ENCODE results near the gene TESMIN.
A peak's percentile ranks its signal among the peaks of the same experiment; 100 is the strongest.

TESMIN gene

GRCh38 chr11:68685656-68686380 lies 65.5 kb downstream of the TESMIN start:
- no peak for ATAC-seq
- H3K27me3 Mint-ChIP-seq: peaks cover 67% of the 10 kb centered on the region
- no peak overlapping the region for H3K4me3 Mint-ChIP-seq
- no peak overlapping the region for H3K27ac Mint-ChIP-seq
- no peaks in the 10 kb centered on the region for H3K36me3 Mint-ChIP-seq
- no peaks in the 10 kb centered on the region for H3K4me1 Mint-ChIP-seq
- H3K9me3 Mint-ChIP-seq: no peaks in the 10 kb centered on the region

DNA sequence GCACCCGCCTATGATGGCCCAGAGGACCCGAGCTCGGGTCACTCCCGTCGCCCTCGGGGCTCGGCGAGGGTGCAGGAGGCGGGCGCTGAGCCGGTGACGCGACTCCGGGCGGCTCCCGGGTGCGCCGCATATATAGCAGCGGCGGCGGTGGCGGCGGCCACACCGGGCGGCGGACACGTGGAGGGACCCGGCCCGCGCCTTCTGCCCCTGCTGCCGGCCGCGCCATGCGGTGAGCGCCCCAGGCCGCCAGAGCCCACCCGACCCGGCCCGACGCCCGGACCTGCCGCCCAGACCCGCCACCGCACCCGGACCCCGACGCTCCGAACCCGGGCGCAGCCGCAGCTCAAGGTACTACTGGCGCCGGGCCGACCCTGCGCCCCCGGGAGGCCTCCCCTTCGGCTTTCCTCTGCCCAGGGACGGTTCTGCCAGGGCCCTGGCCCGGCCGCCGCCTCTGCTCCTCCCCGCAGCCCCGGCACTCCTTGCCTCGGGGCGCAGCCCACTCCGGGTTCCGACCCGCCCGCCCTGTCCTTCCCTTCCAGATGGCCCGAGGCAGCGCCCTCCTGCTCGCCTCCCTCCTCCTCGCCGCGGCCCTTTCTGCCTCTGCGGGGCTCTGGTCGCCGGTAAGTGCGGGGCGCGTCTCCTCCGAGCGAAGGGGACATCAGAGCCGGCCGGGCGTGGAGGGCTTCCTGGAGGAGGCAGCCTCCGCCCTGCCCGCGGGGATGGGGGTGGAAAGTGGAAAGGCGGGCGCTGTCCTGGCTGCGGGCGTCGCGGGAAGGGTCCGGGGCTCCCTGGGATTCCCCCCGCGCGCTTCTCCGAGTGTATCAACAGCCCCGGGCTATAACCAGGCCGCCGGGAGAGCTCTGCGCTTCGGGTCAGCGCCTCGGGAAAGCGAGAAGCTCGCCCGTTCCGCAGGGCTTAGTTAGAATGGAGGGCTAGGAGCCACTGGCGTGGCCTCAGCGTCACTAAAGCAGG lies 66.6 kb downstream of the TESMIN start, which contains the start of gene GAL:
Gene GAL, plus strand, starts transcription at position 160 of the 972 bp plus-strand sequence. Its CDS starts 380 bp downstream, at position 540.
- Mint-ChIP-seq H3K27me3 (peaks cover 66% of the 10 kb centered on the region), H3K4me1 (no peaks in the 10 kb centered on the region), H3K9me3 (no peaks in the 10 kb centered on the region), H3K36me3 (no peaks in the 10 kb centered on the region), H3K4me3 (no peak within 1 kb of the TSS), H3K27ac (no peak within 1 kb of the TSS)
- no peak for ATAC-seq

- Mint-ChIP-seq H3K4me1 (no peaks in the 10 kb centered on the region), H3K27ac (no peak overlapping the region), H3K9me3 (no peaks in the 10 kb centered on the region), H3K36me3 (no peaks in the 10 kb centered on the region), H3K27me3 (peaks cover 57% of the 10 kb centered on the region), H3K4me3 (no peak overlapping the region)
- ATAC-seq: no peak
Observed at GRCh38 chr11:68683536-68684384, 67.6 kb downstream of the TESMIN start.

DNA sequence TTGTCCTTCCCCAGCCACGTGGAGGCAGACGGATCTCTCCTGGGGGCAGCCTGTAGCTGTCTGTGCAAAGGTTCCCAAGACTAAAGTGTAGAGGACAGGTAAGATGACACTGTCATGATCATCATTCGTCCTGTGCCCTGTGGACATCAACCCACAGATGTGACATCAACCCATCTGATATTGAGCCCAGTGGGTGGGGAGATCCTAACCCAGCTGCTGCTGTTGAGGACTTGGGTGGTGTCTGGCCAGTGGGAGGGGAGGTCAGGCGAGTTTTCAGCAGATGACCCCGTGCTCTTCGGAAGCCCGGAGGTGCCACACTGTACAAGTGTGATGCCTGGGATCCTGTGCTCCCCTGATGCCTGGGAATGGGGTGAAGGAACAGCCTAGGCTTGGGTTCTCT lies 68.2 kb downstream of the TESMIN start:
- H3K9me3 Mint-ChIP-seq: no peaks in the 10 kb centered on the region
- H3K36me3 Mint-ChIP-seq: no peaks in the 10 kb centered on the region
- no peak overlapping the region for H3K27ac Mint-ChIP-seq
- ATAC-seq: no peak
- no peaks in the 10 kb centered on the region for H3K4me1 Mint-ChIP-seq
- H3K27me3 Mint-ChIP-seq: peaks cover 51% of the 10 kb centered on the region
- no peak overlapping the region for H3K4me3 Mint-ChIP-seq

GRCh38 chr11:68682531-68682961 lies 68.8 kb downstream of the TESMIN start:
- no peak for ATAC-seq
- Mint-ChIP-seq H3K4me1 (no peaks in the 10 kb centered on the region), H3K9me3 (no peaks in the 10 kb centered on the region), H3K4me3 (no peak overlapping the region), H3K27me3 (peaks cover 45% of the 10 kb centered on the region), H3K27ac (no peak overlapping the region), H3K36me3 (no peaks in the 10 kb centered on the region)

GRCh38 chr11:68680541-68681231 lies 70.6 kb downstream of the TESMIN start:
- H3K9me3 Mint-ChIP-seq: no peaks in the 10 kb centered on the region
- no peaks in the 10 kb centered on the region for H3K36me3 Mint-ChIP-seq
- no peaks in the 10 kb centered on the region for H3K4me1 Mint-ChIP-seq
- H3K27ac Mint-ChIP-seq: no peak overlapping the region
- H3K27me3 Mint-ChIP-seq: peaks cover 28% of the 10 kb centered on the region
- H3K4me3 Mint-ChIP-seq: no peak overlapping the region
- no peak for ATAC-seq

GRCh38 chr11:68678031-68678441 lies 73.3 kb downstream of the TESMIN start:
- H3K9me3 Mint-ChIP-seq: no peaks in the 10 kb centered on the region
- H3K27me3 Mint-ChIP-seq: peaks cover 35% of the 10 kb centered on the region
- no peak for ATAC-seq
- no peak overlapping the region for H3K27ac Mint-ChIP-seq
- no peaks in the 10 kb centered on the region for H3K4me1 Mint-ChIP-seq
- H3K36me3 Mint-ChIP-seq: no peaks in the 10 kb centered on the region
- H3K4me3 Mint-ChIP-seq: no peak overlapping the region

DNA sequence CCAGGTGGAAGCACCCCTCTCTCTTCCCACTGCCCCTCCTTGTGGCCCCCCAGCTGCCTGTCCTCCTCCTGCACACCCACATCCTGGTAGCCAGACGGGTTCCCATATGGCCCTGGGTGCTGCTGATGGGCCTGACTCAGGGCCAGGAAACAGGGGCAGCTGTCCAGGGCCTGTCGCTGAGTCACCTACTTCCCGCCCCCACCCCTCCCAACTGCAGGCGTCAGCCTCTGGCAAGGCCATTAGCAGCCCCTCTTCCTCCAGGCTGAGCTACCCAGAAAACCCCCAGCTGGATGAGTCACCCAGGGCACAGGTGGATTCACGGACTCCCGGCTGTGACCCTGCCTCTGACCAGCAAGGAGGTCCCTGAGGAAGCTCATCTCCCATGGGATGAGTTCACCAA lies 73.9 kb downstream of the TESMIN start:
- Mint-ChIP-seq H3K27ac (no peak overlapping the region), H3K36me3 (no peaks in the 10 kb centered on the region), H3K9me3 (no peaks in the 10 kb centered on the region), H3K27me3 (peaks cover 29% of the 10 kb centered on the region), H3K4me1 (no peaks in the 10 kb centered on the region), H3K4me3 (no peak overlapping the region)
- ATAC-seq: no peak

- H3K4me1 Mint-ChIP-seq: no peaks in the 10 kb centered on the region
- ATAC-seq: no peak
- no peaks in the 10 kb centered on the region for H3K36me3 Mint-ChIP-seq
- no peak overlapping the region for H3K27ac Mint-ChIP-seq
- peaks cover 20% of the 10 kb centered on the region for H3K27me3 Mint-ChIP-seq
- H3K9me3 Mint-ChIP-seq: no peaks in the 10 kb centered on the region
- H3K4me3 Mint-ChIP-seq: no peak overlapping the region
Observed at GRCh38 chr11:68674461-68674860, 76.9 kb downstream of the TESMIN start.

- Mint-ChIP-seq H3K27me3 (peaks cover 20% of the 10 kb centered on the region), H3K36me3 (no peaks in the 10 kb centered on the region), H3K9me3 (no peaks in the 10 kb centered on the region), H3K4me3 (no peak overlapping the region), H3K4me1 (no peaks in the 10 kb centered on the region), H3K27ac (no peak overlapping the region)
- ATAC-seq: no peak
Observed at GRCh38 chr11:68673991-68674390, 77.3 kb downstream of the TESMIN start.

DNA sequence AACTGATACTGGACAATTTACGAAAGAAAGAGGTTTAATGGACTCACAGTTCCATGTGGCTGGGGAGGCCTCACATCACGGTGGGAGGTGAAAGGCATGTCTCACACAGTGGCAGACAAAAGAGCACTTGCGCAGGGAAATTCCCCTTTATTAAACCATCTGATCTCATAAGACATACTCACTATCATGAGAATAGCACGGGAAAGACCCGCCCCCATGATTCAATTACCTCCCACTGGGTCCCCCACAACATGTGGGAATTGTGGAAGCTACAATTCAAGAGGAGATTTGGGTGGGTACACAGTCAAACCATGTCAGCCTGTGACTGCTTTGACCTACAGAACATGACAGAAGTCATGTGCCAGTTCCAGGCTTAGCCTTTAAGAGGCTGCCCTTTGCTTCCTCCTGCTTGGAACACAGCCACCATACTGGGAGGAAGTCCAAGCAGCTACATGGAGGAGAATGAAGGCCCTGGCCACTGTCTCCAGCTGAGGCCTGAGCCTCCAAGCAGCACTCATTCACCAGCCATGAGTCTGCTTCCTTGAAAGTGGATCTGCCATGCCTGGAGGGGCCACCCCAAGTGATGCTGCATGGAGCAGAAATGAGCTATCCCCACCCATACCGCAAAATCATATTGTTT lies 77.9 kb downstream of the TESMIN start:
- Mint-ChIP-seq H3K4me3 (no peak overlapping the region), H3K9me3 (no peaks in the 10 kb centered on the region), H3K27ac (no peak overlapping the region), H3K4me1 (no peaks in the 10 kb centered on the region), H3K36me3 (no peaks in the 10 kb centered on the region), H3K27me3 (peaks cover 20% of the 10 kb centered on the region)
- no peak for ATAC-seq

GRCh38 chr11:68670208-68670992 lies 80.9 kb downstream of the TESMIN start:
- H3K36me3 Mint-ChIP-seq: no peaks in the 10 kb centered on the region
- no peaks in the 10 kb centered on the region for H3K4me1 Mint-ChIP-seq
- no peak for ATAC-seq
- H3K4me3 Mint-ChIP-seq: no peak overlapping the region
- no peak overlapping the region for H3K27ac Mint-ChIP-seq
- H3K9me3 Mint-ChIP-seq: no peaks in the 10 kb centered on the region
- peaks cover 16% of the 10 kb centered on the region for H3K27me3 Mint-ChIP-seq

DNA sequence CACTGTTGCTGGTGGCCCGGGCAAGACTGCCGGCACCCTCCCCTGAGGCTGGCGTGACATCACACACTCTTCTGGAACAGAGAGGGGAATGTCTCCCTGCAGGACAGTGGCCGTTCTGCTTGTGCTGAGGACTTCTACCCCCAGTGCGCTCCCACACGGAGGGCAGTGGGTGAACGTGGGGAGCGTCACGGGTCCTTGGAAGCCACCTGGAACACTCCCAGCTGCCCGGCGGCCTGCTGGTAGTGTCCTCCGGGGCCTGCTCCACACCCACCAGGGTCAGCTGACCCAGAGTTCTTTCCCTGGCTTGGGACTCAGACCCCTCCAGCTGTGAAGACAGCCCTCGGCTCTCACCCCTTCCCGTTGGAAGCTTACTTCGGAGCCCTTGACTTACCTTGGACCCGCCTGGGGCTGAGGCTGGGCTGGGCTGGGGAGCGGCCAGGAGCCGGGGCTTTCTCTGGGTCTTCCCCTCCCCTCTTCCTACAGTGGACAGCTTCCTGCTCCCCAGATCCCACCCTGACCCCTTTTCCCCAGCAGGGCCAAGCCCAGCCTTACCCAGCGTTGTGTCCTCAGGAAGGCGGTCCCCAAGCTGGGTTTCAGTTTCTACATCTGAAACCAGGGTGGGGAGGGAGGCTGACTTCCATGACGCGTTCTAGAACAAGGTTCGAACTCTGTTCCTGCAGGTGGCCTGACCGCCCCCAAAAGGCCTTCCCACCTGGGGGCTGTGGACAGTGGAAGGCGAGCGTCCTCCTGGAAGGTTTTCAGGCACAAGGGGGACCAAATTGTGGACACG lies 81.8 kb downstream of the TESMIN start:
- Mint-ChIP-seq H3K9me3 (no peaks in the 10 kb centered on the region), H3K27me3 (peaks cover 15% of the 10 kb centered on the region), H3K36me3 (no peaks in the 10 kb centered on the region), H3K4me1 (no peaks in the 10 kb centered on the region), H3K27ac (no peak overlapping the region), H3K4me3 (no peak overlapping the region)
- peak; percentile 10 for ATAC-seq

Measured in stimulated activated memory B cell treated with anti-CD40 and anti-IgM and Interleukin-4, amounts not matched to agents 10 μg/mL and 1 μg/mL and 100 μg/mL, for 72 hours (primary cell).